ENCODE measurements around the gene STAC. TPM values are rescaled to one million over a fixed set of nuclear protein-coding genes. Genes with fewer than 3 reads are reported as not detected.

Gene STAC
- total RNA-seq, 1 experiment from 2014 or later = 2.0 TPM

DNA sequence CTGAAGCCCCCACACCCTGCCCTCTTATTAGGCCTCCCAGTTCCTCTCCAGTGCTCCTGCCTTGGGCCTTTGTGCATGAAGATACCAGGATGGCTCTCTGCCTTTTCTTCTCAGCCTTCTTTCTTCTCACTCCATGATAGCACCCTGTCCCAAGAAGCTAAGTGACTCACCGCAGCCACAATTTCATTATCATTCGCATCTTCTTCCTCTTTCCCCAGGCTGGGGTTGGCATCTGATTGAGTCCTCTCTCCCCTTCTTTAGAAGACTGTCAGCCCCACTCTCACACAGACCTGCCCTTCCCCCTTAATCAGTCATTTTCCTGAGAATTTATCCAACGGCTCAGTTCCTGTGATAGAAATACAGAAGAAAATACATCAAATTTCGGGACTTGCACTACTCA is 102.0 kb downstream of the STAC start:
- CTCF ChIA-PET = no interaction called here
- intact Hi-C loops (cut with micrococcal nuclease; ENCODE audit: unreplicated experiment) = no loop called here
- H3K9me3 ChIP-seq (ENCODE audit: low read depth, low read length, poor library complexity, severe bottlenecking) = no peaks in the 10 kb centered on the region
- BruUV-seq (replicated peaks) = no TSS peak
- POLR2A ChIA-PET (ENCODE audit: low non-redundant PET) = no interaction called here
- H3K27ac ChIP-seq (ENCODE audit: low read depth, low read length, poor library complexity, severe bottlenecking) = no peak overlapping the region
- no peaks in the 10 kb centered on the region for H3K36me3 ChIP-seq (ENCODE audit: insufficient read depth, low read length, poor library complexity, severe bottlenecking)
- no peaks in the 10 kb centered on the region for H3K4me1 ChIP-seq (ENCODE audit: insufficient read depth, low read length, poor library complexity, severe bottlenecking)
- H3K27me3 ChIP-seq (replicated peaks; ENCODE audit: insufficient read depth, low read depth, low read length, poor library complexity) = no peaks in the 10 kb centered on the region
- no peak for DNase-seq (ENCODE audit: low spot score)
- TF ChIP-seq, protein P1, sequence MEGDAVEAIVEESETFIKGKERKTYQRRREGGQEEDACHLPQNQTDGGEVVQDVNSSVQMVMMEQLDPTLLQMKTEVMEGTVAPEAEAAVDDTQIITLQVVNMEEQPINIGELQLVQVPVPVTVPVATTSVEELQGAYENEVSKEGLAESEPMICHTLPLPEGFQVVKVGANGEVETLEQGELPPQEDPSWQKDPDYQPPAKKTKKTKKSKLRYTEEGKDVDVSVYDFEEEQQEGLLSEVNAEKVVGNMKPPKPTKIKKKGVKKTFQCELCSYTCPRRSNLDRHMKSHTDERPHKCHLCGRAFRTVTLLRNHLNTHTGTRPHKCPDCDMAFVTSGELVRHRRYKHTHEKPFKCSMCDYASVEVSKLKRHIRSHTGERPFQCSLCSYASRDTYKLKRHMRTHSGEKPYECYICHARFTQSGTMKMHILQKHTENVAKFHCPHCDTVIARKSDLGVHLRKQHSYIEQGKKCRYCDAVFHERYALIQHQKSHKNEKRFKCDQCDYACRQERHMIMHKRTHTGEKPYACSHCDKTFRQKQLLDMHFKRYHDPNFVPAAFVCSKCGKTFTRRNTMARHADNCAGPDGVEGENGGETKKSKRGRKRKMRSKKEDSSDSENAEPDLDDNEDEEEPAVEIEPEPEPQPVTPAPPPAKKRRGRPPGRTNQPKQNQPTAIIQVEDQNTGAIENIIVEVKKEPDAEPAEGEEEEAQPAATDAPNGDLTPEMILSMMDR (conservative IDR thresholded peaks at IDR 0.05; ENCODE audit: low read depth, low read length) = no peak
- no peak for TF ChIP-seq EZH2 (IDR thresholded peaks at IDR 0.05; ENCODE audit: borderline replicate concordance, low read depth, low read length, poor library complexity, severe bottlenecking)
- H3K4me3 ChIP-seq (ENCODE audit: low read depth, low read length, poor library complexity, severe bottlenecking) = no peak overlapping the region

DNA sequence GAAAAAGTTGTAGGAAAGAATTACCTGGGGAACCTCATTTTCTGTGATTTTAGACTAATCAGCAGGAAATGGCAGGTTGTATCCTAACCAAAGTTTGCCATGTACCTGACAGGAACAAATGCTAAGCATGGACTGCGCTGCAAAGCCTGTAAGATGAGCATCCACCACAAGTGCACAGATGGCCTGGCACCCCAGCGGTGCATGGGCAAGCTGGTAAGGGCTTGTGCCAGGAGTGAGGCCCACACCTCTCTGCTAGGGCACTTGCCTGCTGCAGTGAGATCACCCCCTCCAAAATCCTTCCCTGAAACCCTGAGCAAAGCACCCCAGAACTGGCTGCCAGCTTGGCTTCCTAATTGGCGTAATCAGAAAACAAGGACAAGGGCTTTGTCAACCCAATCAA is 102.6 kb downstream of the STAC start:
- POLR2A ChIA-PET (ENCODE audit: low non-redundant PET) = no interaction called here
- H3K4me3 ChIP-seq (ENCODE audit: low read depth, low read length, poor library complexity, severe bottlenecking) = no peak overlapping the region

DNA sequence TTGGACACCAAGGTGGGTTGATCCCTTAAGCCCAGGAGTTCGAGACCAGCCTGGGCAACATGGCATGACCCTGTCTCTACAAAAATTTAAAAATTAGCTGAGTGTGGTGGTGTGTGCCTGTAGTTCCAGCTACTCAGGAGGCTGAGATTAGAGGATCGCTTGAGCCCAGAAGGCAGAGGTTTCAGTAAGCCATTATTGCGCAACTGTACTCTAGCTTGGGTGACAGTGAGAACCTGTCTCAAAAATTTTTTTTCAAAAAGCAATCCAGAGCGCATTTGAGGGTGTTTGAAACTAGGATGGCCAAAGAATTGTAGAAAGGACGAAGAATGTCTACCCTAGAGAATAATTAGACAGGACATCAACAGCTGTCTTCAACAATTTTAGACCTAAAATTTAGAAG is 103.4 kb downstream of the STAC start:
- no peaks in the 10 kb centered on the region for H3K36me3 ChIP-seq (ENCODE audit: insufficient read depth, low read length, poor library complexity, severe bottlenecking)
- DNase-seq (ENCODE audit: low spot score) = no peak
- H3K27me3 ChIP-seq (replicated peaks; ENCODE audit: insufficient read depth, low read depth, low read length, poor library complexity) = no peaks in the 10 kb centered on the region
- BruUV-seq (replicated peaks) = no TSS peak
- no peak overlapping the region for H3K27ac ChIP-seq (ENCODE audit: low read depth, low read length, poor library complexity, severe bottlenecking)
- intact Hi-C loops (cut with micrococcal nuclease; ENCODE audit: unreplicated experiment) = no loop called here
- H3K9me3 ChIP-seq (ENCODE audit: low read depth, low read length, poor library complexity, severe bottlenecking) = no peaks in the 10 kb centered on the region
- no peak overlapping the region for H3K4me3 ChIP-seq (ENCODE audit: low read depth, low read length, poor library complexity, severe bottlenecking)
- TF ChIP-seq, protein P1 (conservative IDR thresholded peaks at IDR 0.05; ENCODE audit: low read depth, low read length) = no peak
- no peak for TF ChIP-seq EZH2 (IDR thresholded peaks at IDR 0.05; ENCODE audit: borderline replicate concordance, low read depth, low read length, poor library complexity, severe bottlenecking)
- ChIA-PET POLR2A (ENCODE audit: low non-redundant PET) (no interaction called here), CTCF (no interaction called here)
- no peaks in the 10 kb centered on the region for H3K4me1 ChIP-seq (ENCODE audit: insufficient read depth, low read length, poor library complexity, severe bottlenecking)

More for the DNA sequence above, 102.6 kb downstream of the STAC start:
- Histone ChIP-seq H3K27ac (ENCODE audit: low read depth, low read length, poor library complexity, severe bottlenecking) (no peak overlapping the region), H3K27me3 (replicated peaks; ENCODE audit: insufficient read depth, low read depth, low read length, poor library complexity) (no peaks in the 10 kb centered on the region), H3K36me3 (ENCODE audit: insufficient read depth, low read length, poor library complexity, severe bottlenecking) (no peaks in the 10 kb centered on the region), H3K4me1 (ENCODE audit: insufficient read depth, low read length, poor library complexity, severe bottlenecking) (no peaks in the 10 kb centered on the region), H3K9me3 (ENCODE audit: low read depth, low read length, poor library complexity, severe bottlenecking) (no peaks in the 10 kb centered on the region)
- CTCF ChIA-PET = no interaction called here
- TF ChIP-seq, protein P1 (conservative IDR thresholded peaks at IDR 0.05; ENCODE audit: low read depth, low read length) = no peak
- no peak for TF ChIP-seq EZH2 (IDR thresholded peaks at IDR 0.05; ENCODE audit: borderline replicate concordance, low read depth, low read length, poor library complexity, severe bottlenecking)
- intact Hi-C loops (cut with micrococcal nuclease; ENCODE audit: unreplicated experiment) = no loop called here
- BruUV-seq (replicated peaks) = no TSS peak
- DNase-seq (ENCODE audit: low spot score) = no peak

All from A673 (cell line).